AG20443 (cell line): ENCODE measurements around the gene PYGB.

ENCODE experiments used
- DNase-seq: peaks from one replicate; pipeline ENCODE4 v3.0.0; 2012; ENCODE audit warnings: low spot score, mixed read lengths

The PYGB gene

DNA sequence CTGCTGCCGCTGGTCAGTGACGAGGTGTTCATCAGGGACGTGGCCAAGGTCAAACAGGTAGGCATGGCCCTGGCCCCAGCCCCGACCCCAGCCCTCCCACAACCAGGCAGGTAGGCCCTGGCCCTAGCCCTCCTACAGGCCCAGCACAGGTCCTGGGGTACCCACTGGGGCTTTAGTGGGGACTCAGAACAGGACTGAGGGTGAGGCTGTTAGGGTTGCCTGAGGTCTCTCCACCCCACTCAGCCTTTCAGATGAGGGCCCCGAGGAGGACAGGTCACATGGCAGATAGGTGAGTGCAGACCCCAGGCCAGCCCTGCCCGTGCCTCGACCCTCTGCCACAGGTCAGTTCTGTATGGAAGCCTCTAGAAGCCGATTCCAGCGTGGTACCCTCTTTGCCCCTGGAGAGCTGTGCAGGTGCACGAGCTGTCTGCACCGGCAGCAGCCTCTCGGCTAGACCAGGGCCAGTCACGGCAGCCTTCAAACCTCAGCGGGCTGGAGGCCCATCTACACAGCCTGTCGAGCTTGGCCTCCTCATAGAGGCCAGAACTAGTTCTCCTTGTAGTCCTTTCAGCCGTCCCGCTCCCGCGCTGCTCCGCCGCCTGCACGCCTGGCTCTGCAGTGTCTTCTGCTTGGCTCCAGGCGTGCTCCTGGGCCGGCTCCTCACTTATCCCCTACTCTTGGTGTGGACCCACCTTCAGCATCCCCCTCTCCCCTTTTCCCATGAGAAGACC, 35.5 kb downstream of the PYGB start:
- DNase-seq, result no peak

GRCh38 chr20:25284131-25284601, 36.3 kb downstream of the PYGB start:
- no peak for DNase-seq

DNA sequence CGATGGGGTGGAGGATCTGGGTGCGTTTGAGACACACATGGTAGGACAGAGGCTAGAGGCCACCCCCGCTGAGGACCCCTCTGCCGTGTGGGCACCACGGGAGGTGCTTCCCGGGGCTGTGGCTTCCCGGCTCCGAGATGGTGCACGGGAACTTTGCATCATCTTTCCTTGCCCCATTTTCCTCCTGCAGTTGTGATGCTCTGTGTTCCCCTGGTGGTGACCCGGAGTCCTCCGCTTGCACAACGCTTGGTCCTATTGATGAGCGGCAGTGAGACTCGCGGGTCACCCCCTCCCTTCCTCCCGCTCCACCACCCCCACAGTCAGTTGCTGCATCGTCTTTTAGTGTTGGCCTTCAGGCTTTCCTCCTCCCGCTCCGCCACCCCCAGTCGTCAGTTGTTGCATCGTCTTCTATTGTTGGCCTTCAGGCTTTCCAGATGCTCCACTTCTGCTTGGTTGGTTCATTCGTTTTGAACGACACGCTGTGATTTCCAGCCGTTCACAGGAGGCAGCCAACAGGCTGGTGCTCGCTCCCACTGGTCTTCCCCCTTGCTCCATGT, 37.3 kb downstream of the PYGB start:
- no peak for DNase-seq

DNA sequence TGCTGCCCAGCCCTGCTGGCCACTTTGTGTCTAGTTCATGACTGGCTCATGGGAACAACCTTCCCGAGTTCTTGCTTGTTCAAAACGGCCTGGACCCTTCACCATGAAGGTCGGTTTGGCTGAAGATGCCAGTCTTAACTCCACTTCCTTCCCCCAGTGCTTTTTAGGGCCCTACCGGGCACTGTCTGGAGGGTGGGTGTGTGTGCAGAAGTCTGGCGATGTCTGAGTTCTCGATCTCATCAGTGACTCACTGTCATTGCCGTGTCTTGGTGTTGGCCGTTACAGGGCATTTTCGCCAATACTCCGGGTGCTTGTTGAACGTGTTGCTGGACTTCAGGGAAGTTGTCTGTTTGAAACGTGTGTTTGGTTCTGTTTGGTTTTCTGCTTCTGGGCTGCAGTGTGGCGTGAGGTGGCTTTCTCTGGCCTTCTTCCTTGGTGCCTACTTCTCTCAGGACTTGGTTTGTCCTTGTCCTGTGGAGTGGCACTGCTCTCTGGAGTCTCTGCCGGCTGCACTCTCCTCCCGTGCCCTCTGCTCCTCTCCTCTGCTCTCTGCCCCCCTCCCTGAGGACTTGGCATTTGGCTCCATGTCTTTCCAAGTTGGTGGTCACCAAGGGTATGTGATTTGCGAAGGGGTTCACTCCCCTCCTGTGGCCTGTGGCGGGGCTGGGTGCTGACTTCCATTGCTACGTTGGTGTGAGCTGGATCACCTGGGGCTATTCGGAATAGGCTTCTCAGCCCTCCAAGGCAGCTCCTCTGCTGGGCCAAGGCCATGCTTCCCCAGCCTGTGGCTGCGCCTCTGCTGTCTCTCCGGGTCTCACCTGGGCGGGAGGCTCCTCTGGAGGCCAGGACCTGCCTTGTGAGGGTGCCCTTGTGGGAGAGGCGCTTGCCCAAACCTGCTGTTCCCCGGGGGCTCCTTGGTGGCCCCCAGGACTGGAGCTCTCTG, 38.2 kb downstream of the PYGB start:
- DNase-seq, result no peak

DNA sequence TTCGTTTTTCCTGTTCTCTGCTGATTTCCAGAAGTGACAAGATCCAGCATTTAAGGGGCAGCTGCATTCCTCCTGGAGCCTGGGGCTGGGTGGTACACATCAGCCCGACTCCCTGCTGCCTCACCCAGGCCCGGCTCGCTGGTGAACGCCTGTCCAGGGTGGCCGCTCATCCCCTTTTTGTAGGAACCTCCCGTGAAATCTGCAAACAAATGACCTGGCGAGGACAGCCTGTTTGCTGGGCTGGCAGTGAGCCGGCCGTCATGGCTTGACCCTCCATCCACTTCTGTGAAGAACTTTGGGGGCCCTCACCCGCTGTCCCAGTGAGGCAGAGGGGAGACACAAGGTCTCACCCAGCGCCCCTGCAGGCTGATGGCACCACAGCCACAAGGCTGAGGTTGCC, 39.0 kb downstream of the PYGB start:
- DNase-seq, result no peak

DNA sequence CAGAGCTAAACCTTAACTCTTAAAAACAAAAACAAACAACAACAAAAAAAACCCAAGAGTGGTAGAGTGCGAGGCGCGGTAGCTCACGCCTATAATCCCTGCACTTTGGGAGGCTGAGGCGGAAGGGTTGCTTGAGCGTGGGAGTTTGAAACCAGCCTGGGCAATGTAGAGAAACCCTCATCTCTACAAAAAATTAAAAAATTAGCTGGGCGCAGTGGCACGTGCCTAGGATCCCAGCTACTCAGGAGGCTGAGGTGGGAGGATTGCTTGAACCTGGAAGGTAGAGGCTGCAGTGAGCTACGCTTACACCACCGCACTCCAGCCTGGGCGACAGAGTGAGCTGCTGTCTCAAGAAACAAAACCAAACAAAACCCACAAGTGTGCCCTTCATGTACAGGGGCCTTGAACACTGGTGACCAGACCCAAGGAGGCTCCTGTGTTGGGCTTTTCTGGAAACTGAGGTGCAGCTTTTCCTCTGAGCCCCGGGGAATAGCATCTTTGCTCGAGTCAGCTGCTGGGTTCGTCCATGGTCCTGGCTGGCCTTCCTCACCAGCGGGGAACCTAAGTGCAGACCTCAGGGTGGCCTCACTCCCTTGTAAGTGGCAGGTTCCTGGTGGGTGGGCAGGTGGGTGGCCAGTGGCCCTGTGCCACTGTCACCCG, 39.9 kb downstream of the PYGB start:
- no peak for DNase-seq

DNA sequence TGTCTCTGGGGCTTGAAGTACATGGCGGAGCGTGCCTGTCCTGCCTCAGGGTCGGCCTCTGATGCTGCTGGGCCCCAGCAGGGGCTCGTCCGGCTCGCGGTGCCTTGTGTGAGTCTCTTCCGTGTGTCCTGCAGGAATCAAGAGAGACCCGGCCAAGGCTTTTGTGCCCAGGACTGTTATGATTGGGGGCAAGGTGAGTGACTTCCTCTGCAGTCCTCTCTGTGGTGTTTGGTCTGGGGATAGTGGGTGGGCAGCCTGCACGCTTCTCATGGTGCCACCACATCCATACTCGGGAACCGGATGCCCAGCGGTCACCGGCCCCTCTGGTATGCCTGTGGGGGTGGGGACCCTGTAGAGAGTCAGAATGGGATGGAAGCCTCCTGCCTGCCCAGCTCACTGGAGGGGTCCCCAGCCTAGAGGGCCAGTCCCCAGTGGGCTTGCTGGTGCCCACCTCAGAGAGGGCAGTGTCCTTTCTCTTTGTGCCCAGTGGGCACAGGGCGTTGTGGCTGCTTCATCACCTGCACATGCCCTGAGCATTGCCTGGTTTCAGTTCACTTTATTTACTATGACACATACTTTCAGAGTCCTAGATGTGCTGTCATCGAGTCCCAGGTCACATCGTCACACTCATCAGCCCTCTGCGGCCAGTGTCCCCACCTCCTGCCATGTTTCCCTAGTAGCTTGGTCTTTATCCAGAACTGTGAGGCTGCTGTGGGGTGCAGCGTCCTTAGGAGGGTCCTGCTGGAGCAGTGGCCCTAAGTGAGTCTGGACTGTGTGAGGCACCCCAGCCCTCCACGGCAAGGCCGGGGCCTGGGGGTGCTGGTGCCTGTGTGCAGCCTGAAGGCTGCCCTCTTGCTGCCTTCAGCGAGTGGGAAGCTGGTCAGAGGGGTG, 40.7 kb downstream of the PYGB start:
- DNase-seq, result no peak

- DNase-seq, result no peak
These were observed 42.2 kb downstream of the PYGB start for GRCh38 chr20:25289886-25290597.

GRCh38 chr20:25290646-25291431, 43.0 kb downstream of the PYGB start:
- DNase-seq, result no peak

GRCh38 chr20:25291432-25292133, 43.7 kb downstream of the PYGB start:
- DNase-seq, result no peak

- DNase-seq, result no peak
These were observed 44.4 kb downstream of the PYGB start for GRCh38 chr20:25292176-25292891.

- DNase-seq, result no peak
These were observed 45.6 kb downstream of the PYGB start for GRCh38 chr20:25293507-25293906.

DNA sequence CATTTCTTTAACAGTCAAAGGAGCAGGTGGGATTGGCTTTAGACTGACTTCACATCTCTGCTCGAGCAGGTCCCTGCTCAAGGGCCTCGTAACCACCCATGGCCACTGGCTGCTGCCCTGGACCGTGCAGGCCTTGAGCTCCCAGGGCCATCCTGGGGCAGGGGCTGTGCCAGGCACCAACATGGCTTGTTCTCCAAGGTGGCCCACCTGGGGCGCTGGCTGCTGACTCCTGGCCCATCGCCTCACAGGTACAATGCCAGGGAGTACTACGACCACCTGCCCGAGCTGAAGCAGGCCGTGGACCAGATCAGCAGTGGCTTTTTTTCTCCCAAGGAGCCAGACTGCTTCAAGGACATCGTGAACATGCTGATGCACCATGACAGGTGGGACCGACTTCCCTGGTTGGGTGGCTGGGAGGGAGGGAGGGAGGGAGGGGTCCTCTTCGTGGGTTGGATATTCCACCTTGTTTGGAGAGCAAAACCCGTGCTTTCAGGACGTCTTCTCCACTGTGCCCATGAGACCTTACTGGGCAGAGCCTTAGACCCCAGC, 46.1 kb downstream of the PYGB start:
- DNase-seq, result no peak

- peak; percentile 76 for DNase-seq
These were observed 46.8 kb downstream of the PYGB start for GRCh38 chr20:25294459-25295385.

DNA sequence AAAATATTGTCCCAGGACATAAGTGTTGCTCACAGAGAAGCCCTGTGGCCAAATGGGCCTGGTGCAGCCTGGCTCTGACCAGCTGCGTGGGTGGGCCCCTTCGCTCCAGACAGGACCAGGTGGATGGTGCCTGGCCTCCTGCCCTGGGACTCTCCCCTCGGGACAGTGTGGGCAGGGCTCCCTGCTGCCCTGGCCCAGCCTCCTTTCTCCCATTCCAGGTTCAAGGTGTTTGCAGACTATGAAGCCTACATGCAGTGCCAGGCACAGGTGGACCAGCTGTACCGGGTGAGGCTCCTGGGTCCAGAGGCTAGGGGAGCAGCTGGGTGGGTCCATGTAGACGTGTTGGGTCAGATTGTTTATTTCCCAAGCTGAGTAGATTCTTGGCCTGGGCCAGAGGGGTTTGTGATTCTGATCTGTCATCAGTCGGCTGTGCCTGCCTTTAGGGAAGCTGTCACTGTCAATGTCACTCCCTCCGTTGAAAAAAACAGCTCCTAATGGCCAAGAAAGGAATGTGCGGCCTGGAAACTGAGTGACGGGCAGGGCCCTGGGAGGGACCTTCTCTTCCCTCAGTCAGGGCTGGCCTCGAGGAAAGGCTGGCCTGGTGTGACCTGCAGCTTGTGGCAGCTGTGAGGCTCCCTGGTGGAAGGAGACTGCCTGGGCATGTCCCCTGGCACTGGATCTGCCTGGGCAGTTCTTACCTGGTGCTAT, 47.7 kb downstream of the PYGB start:
- peak; percentile 57 for DNase-seq
